ENCODE results near the gene CCDC187.

The CCDC187 gene

GRCh38 chr9:136309101-136309801 is 5.4 kb upstream of the CCDC187 start:
- no peak overlapping the region for H3K27ac ChIP-seq
- no peak for TF ChIP-seq CTCF (conservative IDR thresholded peaks at IDR 0.05)

GRCh38 chr9:136308702-136309053 is 4.8 kb upstream of the CCDC187 start:
- no peak for TF ChIP-seq CTCF (conservative IDR thresholded peaks at IDR 0.05)

GRCh38 chr9:136308006-136308701 is 4.3 kb upstream of the CCDC187 start:
- TF ChIP-seq CTCF (conservative IDR thresholded peaks at IDR 0.05), result no peak
- no peak overlapping the region for H3K27ac ChIP-seq

More at GRCh38 chr9:136308702-136309053, 4.8 kb upstream of the CCDC187 start:
- H3K27ac ChIP-seq, result no peak overlapping the region

- no peak for TF ChIP-seq CTCF (conservative IDR thresholded peaks at IDR 0.05)
- no peak overlapping the region for H3K27ac ChIP-seq
Observed at GRCh38 chr9:136307215-136307750, 3.4 kb upstream of the CCDC187 start.

GRCh38 chr9:136306211-136307208 is 2.6 kb upstream of the CCDC187 start:
- TF ChIP-seq CTCF (conservative IDR thresholded peaks at IDR 0.05), result no peak

GRCh38 chr9:136305804-136306203 is 1.9 kb upstream of the CCDC187 start:
- TF ChIP-seq CTCF (conservative IDR thresholded peaks at IDR 0.05), result no peak
- no peak overlapping the region for H3K27ac ChIP-seq

More at GRCh38 chr9:136306211-136307208, 2.6 kb upstream of the CCDC187 start:
- H3K27ac ChIP-seq, result no peak overlapping the region
